Measurements from ENCODE around the gene FBXO42.

Gene FBXO42

GRCh38 chr1:16292739-16293138 is 59.5 kb downstream of the FBXO42 start:
- Histone ChIP-seq H3K36me3 (ENCODE audit: insufficient read depth, low read length) (peaks cover 69% of the 10 kb centered on the region), H3K79me2 (ENCODE audit: insufficient read depth, low read length) (no peaks in the 10 kb centered on the region)
- no peak for TF ChIP-seq CTCF (IDR thresholded peaks at IDR 0.05; ENCODE audit: low read length)
- no peak for TF ChIP-seq EZH2 (IDR thresholded peaks at IDR 0.05; ENCODE audit: borderline replicate concordance, low read length)

GRCh38 chr1:16289959-16290358 is 62.3 kb downstream of the FBXO42 start:
- Histone ChIP-seq H3K4me2 (ENCODE audit: low read length) (no peak overlapping the region), H3K9me3 (ENCODE audit: low read length) (no peaks in the 10 kb centered on the region), H2AFZ (ENCODE audit: low read length) (no peak overlapping the region), H3K9ac (ENCODE audit: low read length) (no peak overlapping the region), H3F3A (ENCODE audit: insufficient read depth, low read length) (no peaks in the 10 kb centered on the region), H3K36me3 (ENCODE audit: insufficient read depth, low read length) (peaks cover 73% of the 10 kb centered on the region), H4K20me1 (ENCODE audit: insufficient read depth, low read length) (no peaks in the 10 kb centered on the region), H3K79me2 (ENCODE audit: insufficient read depth, low read length) (no peaks in the 10 kb centered on the region), H3K27me3 (ENCODE audit: insufficient read depth, low read length) (no peaks in the 10 kb centered on the region), H3K27ac (ENCODE audit: low read depth, low read length, poor library complexity, severe bottlenecking) (no peak overlapping the region), H3K4me1 (ENCODE audit: insufficient read depth, low read length, severe bottlenecking) (no peaks in the 10 kb centered on the region), H3K4me3 (ENCODE audit: low read depth, low read length, poor library complexity, severe bottlenecking) (no peak overlapping the region), H3K9me2 (ENCODE audit: low read depth, low read length) (no peaks in the 10 kb centered on the region)
- no peak for TF ChIP-seq EZH2 (IDR thresholded peaks at IDR 0.05; ENCODE audit: borderline replicate concordance, low read length)

More at GRCh38 chr1:16292739-16293138, 59.5 kb downstream of the FBXO42 start:
- no peaks in the 10 kb centered on the region for H3K9me3 ChIP-seq (ENCODE audit: low read length)
- H3K4me2 ChIP-seq (ENCODE audit: low read length), result no peak overlapping the region
- H3K4me3 ChIP-seq (ENCODE audit: low read depth, low read length, poor library complexity, severe bottlenecking), result no peak overlapping the region
- no peaks in the 10 kb centered on the region for H3K27me3 ChIP-seq (ENCODE audit: insufficient read depth, low read length)
- H3F3A ChIP-seq (ENCODE audit: insufficient read depth, low read length), result no peaks in the 10 kb centered on the region
- H3K9ac ChIP-seq (ENCODE audit: low read length), result no peak overlapping the region
- H3K9me2 ChIP-seq (ENCODE audit: low read depth, low read length), result no peaks in the 10 kb centered on the region
- H3K4me1 ChIP-seq (ENCODE audit: insufficient read depth, low read length, severe bottlenecking), result no peaks in the 10 kb centered on the region
- H4K20me1 ChIP-seq (ENCODE audit: insufficient read depth, low read length), result no peaks in the 10 kb centered on the region
- no peak overlapping the region for H3K27ac ChIP-seq (ENCODE audit: low read depth, low read length, poor library complexity, severe bottlenecking)
- no peak overlapping the region for H2AFZ ChIP-seq (ENCODE audit: low read length)

- no peak overlapping the region for H3K9ac ChIP-seq (ENCODE audit: low read length)
- no peaks in the 10 kb centered on the region for H3K9me3 ChIP-seq (ENCODE audit: low read length)
- H3K36me3 ChIP-seq (ENCODE audit: insufficient read depth, low read length), result peaks cover 44% of the 10 kb centered on the region
- no peak overlapping the region for H2AFZ ChIP-seq (ENCODE audit: low read length)
- no peaks in the 10 kb centered on the region for H3K27me3 ChIP-seq (ENCODE audit: insufficient read depth, low read length)
- no peaks in the 10 kb centered on the region for H3F3A ChIP-seq (ENCODE audit: insufficient read depth, low read length)
- no peaks in the 10 kb centered on the region for H4K20me1 ChIP-seq (ENCODE audit: insufficient read depth, low read length)
- H3K27ac ChIP-seq (ENCODE audit: low read depth, low read length, poor library complexity, severe bottlenecking), result no peak overlapping the region
- H3K4me2 ChIP-seq (ENCODE audit: low read length), result no peak overlapping the region
- TF ChIP-seq CTCF (IDR thresholded peaks at IDR 0.05; ENCODE audit: low read length) (no peak), EZH2 (IDR thresholded peaks at IDR 0.05; ENCODE audit: borderline replicate concordance, low read length) (no peak)
- H3K4me3 ChIP-seq (ENCODE audit: low read depth, low read length, poor library complexity, severe bottlenecking), result no peak overlapping the region
- H3K9me2 ChIP-seq (ENCODE audit: low read depth, low read length), result no peaks in the 10 kb centered on the region
- H3K79me2 ChIP-seq (ENCODE audit: insufficient read depth, low read length), result no peaks in the 10 kb centered on the region
- no peaks in the 10 kb centered on the region for H3K4me1 ChIP-seq (ENCODE audit: insufficient read depth, low read length, severe bottlenecking)
Measured at GRCh38 chr1:16286122-16286521, 66.2 kb downstream of the FBXO42 start.

GRCh38 chr1:16281765-16282164 is 70.5 kb downstream of the FBXO42 start:
- Histone ChIP-seq H3K4me3 (ENCODE audit: low read depth, low read length, poor library complexity, severe bottlenecking) (no peak overlapping the region), H3K27ac (ENCODE audit: low read depth, low read length, poor library complexity, severe bottlenecking) (no peak overlapping the region), H3F3A (ENCODE audit: insufficient read depth, low read length) (no peaks in the 10 kb centered on the region), H3K79me2 (ENCODE audit: insufficient read depth, low read length) (no peaks in the 10 kb centered on the region), H3K9me2 (ENCODE audit: low read depth, low read length) (no peaks in the 10 kb centered on the region), H4K20me1 (ENCODE audit: insufficient read depth, low read length) (no peaks in the 10 kb centered on the region), H3K9me3 (ENCODE audit: low read length) (no peaks in the 10 kb centered on the region), H3K4me1 (ENCODE audit: insufficient read depth, low read length, severe bottlenecking) (no peaks in the 10 kb centered on the region), H2AFZ (ENCODE audit: low read length) (no peak overlapping the region), H3K27me3 (ENCODE audit: insufficient read depth, low read length) (no peaks in the 10 kb centered on the region), H3K36me3 (ENCODE audit: insufficient read depth, low read length) (peaks cover 25% of the 10 kb centered on the region; the same call in 1 of the 2 replicates), H3K4me2 (ENCODE audit: low read length) (no peak overlapping the region), H3K9ac (ENCODE audit: low read length) (no peak overlapping the region)
- no peak for TF ChIP-seq EZH2 (IDR thresholded peaks at IDR 0.05; ENCODE audit: borderline replicate concordance, low read length)
- no peak for TF ChIP-seq CTCF (IDR thresholded peaks at IDR 0.05; ENCODE audit: low read length)

All from OCI-LY1 (cell line).